HEK293 (cell line): ENCODE results near the gene MDM2.
"Not testable (repeated sequence)": the region's sequence is repeated elsewhere in the genome, so short reads cannot be mapped to it uniquely, and the experiment has no call there.

Experiments
- CTCF ChIP-seq: fragments of 450-650 bp; formaldehyde crosslinking; IDR thresholded peaks from 2 replicates; pipeline ENCODE4 v1.5.1; 2016; ENCODE audit warnings: missing biosample characterization, missing genetic modification characterization
- REST ChIP-seq: fragments of 450-650 bp; formaldehyde crosslinking; IDR thresholded peaks from 2 replicates; pipeline ENCODE4 v1.5.1; 2016; ENCODE audit warnings: missing biosample characterization, missing genetic modification characterization
- TCF7L2 ChIP-seq: IDR thresholded peaks from 2 replicates; pipeline ENCODE4 v1.6.1; 2011; ENCODE audit warnings: low read depth, mild to moderate bottlenecking, inconsistent platforms, low read length, moderate library complexity, borderline replicate concordance
- ZBTB1 ChIP-seq: fragments of 450-650 bp; formaldehyde crosslinking; IDR thresholded peaks from 2 replicates; pipeline ENCODE4 v1.5.1; 2016; ENCODE audit warnings: missing biosample characterization, missing genetic modification characterization
- ZBTB26 ChIP-seq: fragments of 450-650 bp; formaldehyde crosslinking; optimal IDR thresholded peaks from 2 replicates; pipeline ENCODE3; 2016; ENCODE audit warnings: missing biosample characterization, mild to moderate bottlenecking, missing genetic modification characterization
- ZFP37 ChIP-seq: fragments of 450-650 bp; formaldehyde crosslinking; IDR thresholded peaks from 2 replicates; pipeline ENCODE4 v1.5.1; 2016; ENCODE audit warnings: missing biosample characterization, missing genetic modification characterization
- ZNF157 ChIP-seq: fragments of 450-650 bp; formaldehyde crosslinking; IDR thresholded peaks from 2 replicates; pipeline ENCODE4 v1.5.1; 2016; ENCODE audit warnings: missing biosample characterization, missing genetic modification characterization
- ZNF175 ChIP-seq: fragments of 450-650 bp; formaldehyde crosslinking; IDR thresholded peaks from 2 replicates; pipeline ENCODE4 v1.5.1; 2016; ENCODE audit warnings: missing biosample characterization, missing genetic modification characterization
- ZNF19 ChIP-seq: fragments of 450-650 bp; formaldehyde crosslinking; IDR thresholded peaks from 2 replicates; pipeline ENCODE4; 2016; ENCODE audit warnings: missing biosample characterization, missing genetic modification characterization, low read depth
- ZNF221 ChIP-seq: fragments of 450-650 bp; formaldehyde crosslinking; IDR thresholded peaks from 2 replicates; pipeline ENCODE4 v1.5.1; 2017; ENCODE audit warnings: missing biosample characterization, missing genetic modification characterization, borderline replicate concordance
- ZNF280D ChIP-seq: fragments of 450-650 bp; formaldehyde crosslinking; IDR thresholded peaks from 2 replicates; pipeline ENCODE4 v1.5.1; 2016; ENCODE audit warnings: missing biosample characterization, missing genetic modification characterization
- ZNF292 ChIP-seq: fragments of 450-650 bp; formaldehyde crosslinking; IDR thresholded peaks from 2 replicates; pipeline ENCODE4 v1.5.1; 2016; ENCODE audit warnings: low read depth, missing biosample characterization, missing genetic modification characterization, borderline replicate concordance
- ZNF416 ChIP-seq: fragments of 450-650 bp; formaldehyde crosslinking; IDR thresholded peaks from 2 replicates; pipeline ENCODE4 v1.5.1; 2016; ENCODE audit warnings: missing biosample characterization, missing genetic modification characterization
- ZNF785 ChIP-seq: fragments of 450-650 bp; formaldehyde crosslinking; IDR thresholded peaks from 2 replicates; pipeline ENCODE4 v1.5.1; 2016; ENCODE audit warnings: missing biosample characterization, missing genetic modification characterization

GRCh38 chr12:68802372-68802745 is 5.6 kb upstream of the MDM2 start:
- TF ChIP-seq ZNF157 (tag by site-specific recombination); ZNF292 (tag by site-specific recombination); REST (tag by site-specific recombination); CTCF (tag by site-specific recombination); ZBTB26 (tag by site-specific recombination); TCF7L2; ZNF416 (tag by site-specific recombination); ZNF221; ZFP37; ZNF280D (tag by site-specific recombination); ZNF785 (tag by site-specific recombination); ZNF19 (tag by site-specific recombination); ZNF175 (tag by site-specific recombination); ZBTB1: not testable (repeated sequence)
